HEK293 (cell line): ENCODE data around the gene PDE6B.

Source experiments
- CTCF ChIA-PET: fragments of 350-600 bp; formaldehyde crosslinking; extraction: SDS; loops from one replicate; lab custom pipeline; 2021; ENCODE audit warnings: antibody characterized with exemption; lab: Yijun Ruan, JAX
- POLR2A ChIA-PET: fragments of 300-600 bp; formaldehyde crosslinking; extraction: SDS; loops from one replicate; lab custom pipeline; 2020; ENCODE audit warnings: antibody characterized with exemption, inconsistent platforms; lab: Yijun Ruan, JAX
- H3K27ac ChIP-seq: fragments of 200-500 bp; sonication (Bioruptor generic); 2 replicates; pipeline ENCODE4 v1.5.1; 2014; ENCODE audit warnings: low read depth, low read length, control low read depth, inconsistent platforms; ENCODE audit errors: extremely low read depth
- H3K36me3 ChIP-seq, 2 experiments: fragments of 200-500 bp in 1 of 2; sonication (Bioruptor generic) in 1 of 2; 1 replicate in 1 of 2; 2 replicates in 1 of 2; pipeline ENCODE4 v1.5.1; 2014 to 2017; ENCODE audit warnings: inconsistent platforms in 2 of 2, low read length in 2 of 2; ENCODE audit not compliant: control insufficient read depth in 2 of 2, insufficient read depth in 1 of 2
- H3K4me1 ChIP-seq: fragments of 200-500 bp; sonication (Bioruptor generic); 2 replicates; pipeline ENCODE4 v1.5.1; 2014; ENCODE audit warnings: mild to moderate bottlenecking, low read length, inconsistent platforms; ENCODE audit not compliant: control insufficient read depth, insufficient read depth
- H3K4me3 ChIP-seq: 2 replicates; pipeline ENCODE4 v1.5.1; 2011; ENCODE audit warnings: low read depth, mild to moderate bottlenecking, control low read depth, low read length, moderate library complexity
- H3K9me3 ChIP-seq: fragments of 200-500 bp; sonication (Bioruptor generic); 2 replicates; pipeline ENCODE4 v1.5.1; 2014; ENCODE audit warnings: low read depth, low read length, inconsistent platforms; ENCODE audit not compliant: control insufficient read depth, insufficient read depth
- FEZF1 ChIP-seq: fragments of 450-650 bp; formaldehyde crosslinking; IDR thresholded peaks from 2 replicates; pipeline ENCODE4 v1.5.1; 2016; ENCODE audit warnings: missing biosample characterization, missing genetic modification characterization
- KLF17 ChIP-seq: fragments of 450-650 bp; formaldehyde crosslinking; IDR thresholded peaks from 2 replicates; pipeline ENCODE4 v1.5.1; 2016; ENCODE audit warnings: missing biosample characterization, missing genetic modification characterization
- SCRT2 ChIP-seq: fragments of 450-650 bp; formaldehyde crosslinking; IDR thresholded peaks from 2 replicates; pipeline ENCODE4 v1.5.1; 2016; ENCODE audit warnings: missing biosample characterization, missing genetic modification characterization
- TSHZ1 ChIP-seq: fragments of 450-650 bp; formaldehyde crosslinking; IDR thresholded peaks from 2 replicates; pipeline ENCODE4 v1.5.1; 2016; ENCODE audit warnings: missing biosample characterization, missing genetic modification characterization, borderline replicate concordance
- ZFP3 ChIP-seq: fragments of 450-650 bp; formaldehyde crosslinking; IDR thresholded peaks from 2 replicates; pipeline ENCODE4 v1.5.1; 2016; ENCODE audit warnings: low read depth, missing biosample characterization, missing genetic modification characterization
- ZNF121 ChIP-seq: fragments of 450-650 bp; formaldehyde crosslinking; IDR thresholded peaks from 2 replicates; pipeline ENCODE4 v1.5.1; 2016; ENCODE audit warnings: missing biosample characterization, missing genetic modification characterization
- ZNF132 ChIP-seq: fragments of 450-650 bp; formaldehyde crosslinking; IDR thresholded peaks from 2 replicates; pipeline ENCODE4 v1.5.1; 2017; ENCODE audit warnings: missing biosample characterization, missing genetic modification characterization, borderline replicate concordance
- ZNF174 ChIP-seq: fragments of 450-650 bp; formaldehyde crosslinking; IDR thresholded peaks from 2 replicates; pipeline ENCODE4 v1.5.0; 2017; ENCODE audit warnings: missing biosample characterization, mild to moderate bottlenecking, missing genetic modification characterization
- ZNF19 ChIP-seq: fragments of 450-650 bp; formaldehyde crosslinking; IDR thresholded peaks from 2 replicates; pipeline ENCODE4; 2016; ENCODE audit warnings: missing biosample characterization, missing genetic modification characterization, low read depth
- ZNF24 ChIP-seq: fragments of 450-650 bp; formaldehyde crosslinking; IDR thresholded peaks from 2 replicates; pipeline ENCODE4 v1.5.1; 2016; ENCODE audit warnings: missing biosample characterization, missing genetic modification characterization
- ZNF292 ChIP-seq: fragments of 450-650 bp; formaldehyde crosslinking; IDR thresholded peaks from 2 replicates; pipeline ENCODE4 v1.5.1; 2016; ENCODE audit warnings: low read depth, missing biosample characterization, missing genetic modification characterization, borderline replicate concordance
- ZNF341 ChIP-seq: fragments of 450-650 bp; formaldehyde crosslinking; IDR thresholded peaks from 2 replicates; pipeline ENCODE4; 2016; ENCODE audit warnings: low read depth, missing biosample characterization, missing genetic modification characterization
- ZNF350 ChIP-seq: fragments of 450-650 bp; formaldehyde crosslinking; IDR thresholded peaks from 2 replicates; pipeline ENCODE4 v1.5.0; 2017; ENCODE audit warnings: missing biosample characterization, mild to moderate bottlenecking, missing genetic modification characterization
- ZNF488 ChIP-seq: fragments of 450-650 bp; formaldehyde crosslinking; IDR thresholded peaks from 2 replicates; pipeline ENCODE4 v1.5.1; 2016; ENCODE audit warnings: missing biosample characterization, missing genetic modification characterization
- ZNF501 ChIP-seq: fragments of 450-650 bp; formaldehyde crosslinking; IDR thresholded peaks from 2 replicates; pipeline ENCODE4 v1.5.1; 2016; ENCODE audit warnings: missing biosample characterization, missing genetic modification characterization
- ZNF560 ChIP-seq: fragments of 450-650 bp; formaldehyde crosslinking; IDR thresholded peaks from 2 replicates; pipeline ENCODE4 v1.5.1; 2017; ENCODE audit warnings: missing biosample characterization, missing genetic modification characterization, borderline replicate concordance
- ZNF571 ChIP-seq: fragments of 450-650 bp; formaldehyde crosslinking; IDR thresholded peaks from 2 replicates; pipeline ENCODE4 v1.5.0; 2017; ENCODE audit warnings: missing biosample characterization, missing genetic modification characterization
- ZNF580 ChIP-seq: fragments of 450-650 bp; formaldehyde crosslinking; IDR thresholded peaks from 2 replicates; pipeline ENCODE4 v1.5.1; 2016; ENCODE audit warnings: missing biosample characterization, missing genetic modification characterization
- ZNF600 ChIP-seq: fragments of 450-650 bp; formaldehyde crosslinking; IDR thresholded peaks from 2 replicates; pipeline ENCODE4 v1.5.1; 2016; ENCODE audit warnings: missing biosample characterization, missing genetic modification characterization
- ZNF610 ChIP-seq: fragments of 450-650 bp; formaldehyde crosslinking; IDR thresholded peaks from 2 replicates; pipeline ENCODE4 v1.5.1; 2016; ENCODE audit warnings: missing biosample characterization, missing genetic modification characterization, borderline replicate concordance
- ZNF639 ChIP-seq: fragments of 450-650 bp; formaldehyde crosslinking; IDR thresholded peaks from 2 replicates; pipeline ENCODE4 v1.5.1; 2016; ENCODE audit warnings: missing biosample characterization, missing genetic modification characterization
- ZNF677 ChIP-seq: fragments of 450-650 bp; IDR thresholded peaks from 2 replicates; pipeline ENCODE4 v1.5.0; 2018; ENCODE audit warnings: missing biosample characterization, mild to moderate bottlenecking, missing genetic modification characterization, moderate library complexity
- ZNF76 ChIP-seq: fragments of 450-650 bp; formaldehyde crosslinking; IDR thresholded peaks from 2 replicates; pipeline ENCODE4; 2016; ENCODE audit warnings: low read depth, missing biosample characterization, missing genetic modification characterization, borderline replicate concordance
- ZNF837 ChIP-seq: fragments of 450-650 bp; formaldehyde crosslinking; IDR thresholded peaks from 2 replicates; pipeline ENCODE4 v1.5.1; 2016; ENCODE audit warnings: missing biosample characterization, missing genetic modification characterization
- ZSCAN4 ChIP-seq: fragments of 450-650 bp; formaldehyde crosslinking; IDR thresholded peaks from 2 replicates; pipeline ENCODE4 v1.5.1; 2017; ENCODE audit warnings: missing biosample characterization, missing genetic modification characterization

PDE6B gene

GRCh38 chr4:609400-610050, 15.8 kb upstream of the PDE6B start:
- Histone ChIP-seq H3K4me1 (no peaks in the 10 kb centered on the region), H3K4me3 (no peak overlapping the region), H3K9me3 (no peaks in the 10 kb centered on the region), H3K36me3 (no peaks in the 10 kb centered on the region), H3K27ac (no peak overlapping the region)
- TF ChIP-seq ZNF174 (tag by site-specific recombination): no peak
- TF ChIP-seq TSHZ1 (tag by site-specific recombination): peak; percentile 99
- ChIA-PET CTCF (no interaction called here), POLR2A (no interaction called here)

- Histone ChIP-seq H3K27ac (no peak overlapping the region), H3K9me3 (no peaks in the 10 kb centered on the region), H3K4me1 (no peaks in the 10 kb centered on the region), H3K36me3 (no peaks in the 10 kb centered on the region), H3K4me3 (no peak overlapping the region)
- POLR2A ChIA-PET: interaction anchor here (0.8 kb wide), 1 partner anchor 63 kb away, joined by 4 read pairs; no protein-coding TSS in a partner anchor
- CTCF ChIA-PET: no interaction called here
- TF ChIP-seq ZNF24 (tag by site-specific recombination) (peak; percentile 60; the same call in 1 of the 2 replicates), ZNF677 (no peak), ZNF350 (tag by site-specific recombination) (no peak), ZNF341 (tag by site-specific recombination) (peak; percentile 45), ZNF174 (tag by site-specific recombination) (no peak), FEZF1 (tag by site-specific recombination) (peak; percentile 66), ZSCAN4 (tag by site-specific recombination) (no peak), ZNF488 (tag by site-specific recombination) (no peak), ZNF76 (tag by site-specific recombination) (no peak), ZNF19 (no peak), ZNF121 (tag by site-specific recombination) (no peak), ZFP3 (no peak), ZNF560 (no peak), ZNF292 (tag by site-specific recombination) (no peak), KLF17 (no peak), ZNF132 (tag by site-specific recombination) (no peak), ZNF837 (tag by site-specific recombination) (no peak), ZNF600 (tag by site-specific recombination) (no peak), ZNF580 (tag by site-specific recombination) (no peak), ZNF501 (tag by site-specific recombination) (no peak), SCRT2 (peak; percentile 77), ZNF610 (tag by site-specific recombination) (no peak), ZNF571 (no peak), ZNF639 (tag by site-specific recombination) (no peak)
Measured at GRCh38 chr4:610411-611261, 14.7 kb upstream of the PDE6B start.
